Measurements from ENCODE around the gene FAM72D. TPM values are rescaled to one million over a fixed set of nuclear protein-coding genes. Genes with fewer than 3 reads are reported as not detected.
"Not testable (repeated sequence)": the region's sequence is repeated elsewhere in the genome, so short reads cannot be mapped to it uniquely, and the experiment has no call there.

Gene FAM72D
- total and polyA plus RNA-seq, 10 of the 15 experiments (the other 5 are each of a cell fraction or from before 2014, with no cell fraction given), result 4.3 to 27.5 (median 13.9) TPM

DNA sequence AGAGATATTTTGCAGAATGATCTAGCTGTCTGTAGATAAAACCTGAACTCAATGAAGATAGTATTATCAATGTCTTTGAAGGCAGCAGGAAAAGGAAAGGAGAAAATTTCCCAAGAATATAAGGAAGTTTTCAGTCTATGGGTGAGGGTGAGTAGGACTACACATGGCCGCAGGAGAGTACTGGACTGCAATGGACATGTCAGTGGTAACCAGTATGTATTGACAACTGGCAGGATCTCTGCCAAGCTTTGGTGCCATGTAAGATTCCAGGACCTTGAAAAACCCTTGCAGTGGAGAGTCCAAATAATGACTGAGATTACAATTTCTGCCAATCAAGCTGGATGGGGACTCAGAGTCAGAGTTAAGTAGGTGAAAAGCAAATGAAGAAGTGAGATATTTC lies 29.3 kb downstream of the FAM72D start:
- FAIRE-seq; RAD21 ChIA-PET (ENCODE audit: unreplicated experiment); H3K79me2 ChIP-seq (ENCODE audit: control insufficient read depth, insufficient read depth, low read length); intact Hi-C loops (cut with micrococcal nuclease; ENCODE audit: unreplicated experiment); H3K4me2 ChIP-seq (ENCODE audit: control insufficient read depth, insufficient read depth); H3K27me3 ChIP-seq (replicated peaks in 1 of 2; ENCODE audit: control insufficient read depth in 2 of 2, insufficient read depth in 2 of 2, low read length in 1 of 2); in situ Hi-C loops (cut with MboI); ATAC-seq; POLR2A ChIA-PET; H3K4me1 ChIP-seq (ENCODE audit: control insufficient read depth, insufficient read depth, low read length); BruUV-seq (replicated peaks); H3K9me3 ChIP-seq (replicated peaks; ENCODE audit: control insufficient read depth, insufficient read depth, low read length); H3K4me3 ChIP-seq; H3K36me3 ChIP-seq (ENCODE audit: control insufficient read depth in 2 of 2, insufficient read depth in 2 of 2, low read length in 1 of 2); H2AFZ ChIP-seq (ENCODE audit: control insufficient read depth, low read depth, low read length); H3K27ac ChIP-seq (ENCODE audit: control insufficient read depth, insufficient read depth); CTCF ChIA-PET; DNase-seq (ENCODE audit: low read depth, low spot score); H3K9ac ChIP-seq (ENCODE audit: control insufficient read depth, insufficient read depth, low read length); SMC1A ChIA-PET (ENCODE audit: uncharacterized antibody, unreplicated experiment); H4K20me1 ChIP-seq (ENCODE audit: control insufficient read depth, insufficient read depth): not testable (repeated sequence)
- no CpG with 5 or more reads among the region's 1 CpG for WGBS (ENCODE audit: insufficient coverage, insufficient replicate concordance, low lambda C conversion rate, missing lambda C conversion rate)

DNA sequence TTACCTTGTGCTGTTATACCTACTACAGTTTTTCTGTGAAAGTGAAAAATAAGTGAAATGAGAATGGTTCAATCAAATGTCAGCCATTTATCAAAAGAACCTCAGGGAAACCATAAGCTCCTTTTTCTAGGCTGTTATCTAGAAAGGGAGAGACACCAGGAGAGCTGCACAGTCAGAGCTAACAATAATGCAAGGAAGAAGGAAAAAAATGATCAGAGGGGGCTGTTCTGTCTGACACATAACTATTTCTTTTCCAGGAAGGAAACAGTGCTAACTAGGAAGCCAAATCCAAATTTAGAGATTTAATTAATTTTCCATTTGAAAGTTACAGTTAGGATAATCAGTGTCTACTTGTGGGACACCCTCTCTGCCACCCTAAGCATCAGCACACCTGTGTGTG lies 31.4 kb downstream of the FAM72D start:
- H3K27me3 ChIP-seq (replicated peaks in 1 of 2; ENCODE audit: control insufficient read depth in 2 of 2, insufficient read depth in 2 of 2, low read length in 1 of 2); H3K36me3 ChIP-seq (ENCODE audit: control insufficient read depth in 2 of 2, insufficient read depth in 2 of 2, low read length in 1 of 2); H2AFZ ChIP-seq (ENCODE audit: control insufficient read depth, low read depth, low read length); H3K4me1 ChIP-seq (ENCODE audit: control insufficient read depth, insufficient read depth, low read length); H3K9me3 ChIP-seq (replicated peaks; ENCODE audit: control insufficient read depth, insufficient read depth, low read length); H3K4me2 ChIP-seq (ENCODE audit: control insufficient read depth, insufficient read depth); H3K9ac ChIP-seq (ENCODE audit: control insufficient read depth, insufficient read depth, low read length); DNase-seq (ENCODE audit: low read depth, low spot score); H3K79me2 ChIP-seq (ENCODE audit: control insufficient read depth, insufficient read depth, low read length); FAIRE-seq; CTCF ChIA-PET; POLR2A ChIA-PET; BruUV-seq (replicated peaks); H4K20me1 ChIP-seq (ENCODE audit: control insufficient read depth, insufficient read depth); intact Hi-C loops (cut with micrococcal nuclease; ENCODE audit: unreplicated experiment); H3K27ac ChIP-seq (ENCODE audit: control insufficient read depth, insufficient read depth); H3K4me3 ChIP-seq; ATAC-seq; in situ Hi-C loops (cut with MboI); SMC1A ChIA-PET (ENCODE audit: uncharacterized antibody, unreplicated experiment); RAD21 ChIA-PET (ENCODE audit: unreplicated experiment): not testable (repeated sequence)

DNA sequence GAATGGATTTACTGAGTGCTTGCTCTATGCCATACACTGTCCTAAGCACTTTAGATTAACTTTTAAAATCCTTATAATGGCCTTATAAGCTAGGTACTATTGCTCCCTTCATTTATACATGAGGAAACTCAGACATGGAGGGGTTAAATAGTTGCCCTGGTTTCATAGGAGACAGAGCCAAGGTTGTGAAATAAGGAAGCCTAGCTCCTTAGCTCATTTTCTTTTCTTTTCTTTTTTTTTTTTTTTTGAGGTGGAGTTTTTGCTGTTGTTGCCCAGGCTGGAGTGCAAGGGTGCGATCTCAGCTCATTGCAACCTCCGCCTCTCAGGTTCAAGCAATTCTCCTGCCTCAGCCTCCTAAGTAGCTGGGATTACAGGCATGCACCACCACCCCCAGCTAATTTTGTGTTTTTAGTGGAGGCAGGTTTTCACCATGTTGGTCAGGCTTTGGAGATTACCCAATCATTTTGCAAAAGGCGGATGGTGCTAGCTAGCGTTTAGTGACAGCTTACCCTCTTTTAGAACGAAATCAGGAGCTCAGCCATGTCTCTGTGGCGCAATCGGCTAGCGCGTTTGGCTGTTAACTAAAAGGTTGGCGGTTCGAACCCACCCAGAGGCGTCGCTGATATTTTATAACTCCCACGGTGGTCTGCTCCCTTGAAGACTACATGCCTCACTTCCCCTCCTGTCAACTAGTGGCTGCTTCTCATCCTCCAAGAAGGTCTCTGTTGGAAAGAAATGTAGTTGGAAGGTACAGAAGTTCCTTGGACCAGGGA lies 33.1 kb downstream of the FAM72D start:
- WGBS (ENCODE audit: insufficient coverage, insufficient replicate concordance, low lambda C conversion rate, missing lambda C conversion rate), result 75% methylated on average over 12 of the region's 14 CpGs
- FAIRE-seq; H2AFZ ChIP-seq (ENCODE audit: control insufficient read depth, low read depth, low read length); H4K20me1 ChIP-seq (ENCODE audit: control insufficient read depth, insufficient read depth); H3K27me3 ChIP-seq (replicated peaks in 1 of 2; ENCODE audit: control insufficient read depth in 2 of 2, insufficient read depth in 2 of 2, low read length in 1 of 2); H3K9me3 ChIP-seq (replicated peaks; ENCODE audit: control insufficient read depth, insufficient read depth, low read length); ATAC-seq; H3K4me2 ChIP-seq (ENCODE audit: control insufficient read depth, insufficient read depth); BruUV-seq (replicated peaks); RAD21 ChIA-PET (ENCODE audit: unreplicated experiment); H3K4me1 ChIP-seq (ENCODE audit: control insufficient read depth, insufficient read depth, low read length); intact Hi-C loops (cut with micrococcal nuclease; ENCODE audit: unreplicated experiment); H3K36me3 ChIP-seq (ENCODE audit: control insufficient read depth in 2 of 2, insufficient read depth in 2 of 2, low read length in 1 of 2); in situ Hi-C loops (cut with MboI); H3K4me3 ChIP-seq; DNase-seq (ENCODE audit: low read depth, low spot score); POLR2A ChIA-PET; H3K9ac ChIP-seq (ENCODE audit: control insufficient read depth, insufficient read depth, low read length); H3K79me2 ChIP-seq (ENCODE audit: control insufficient read depth, insufficient read depth, low read length); SMC1A ChIA-PET (ENCODE audit: uncharacterized antibody, unreplicated experiment); H3K27ac ChIP-seq (ENCODE audit: control insufficient read depth, insufficient read depth); CTCF ChIA-PET: not testable (repeated sequence)

DNA sequence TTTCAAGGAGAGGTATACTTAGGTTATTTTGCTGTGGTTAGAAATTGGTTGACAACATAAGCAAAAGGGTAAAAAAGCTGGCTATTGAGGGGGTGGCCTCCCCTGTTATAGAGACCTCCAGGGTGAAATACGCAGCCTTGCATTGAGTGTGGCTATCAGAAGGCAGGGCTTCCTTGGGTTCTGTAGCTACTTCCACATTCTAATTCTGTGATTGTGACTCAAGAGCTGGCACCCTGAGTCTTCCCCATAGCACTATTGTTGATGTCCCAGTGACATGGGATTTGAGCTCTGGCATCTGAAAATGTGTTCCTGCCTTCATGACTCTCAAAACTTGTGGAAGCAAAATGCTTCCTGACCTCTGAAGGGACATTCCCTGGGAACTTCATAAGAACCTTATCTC lies 38.7 kb downstream of the FAM72D start:
- H3K27me3 ChIP-seq (replicated peaks in 1 of 2; ENCODE audit: control insufficient read depth in 2 of 2, insufficient read depth in 2 of 2, low read length in 1 of 2); intact Hi-C loops (cut with micrococcal nuclease; ENCODE audit: unreplicated experiment); H3K4me1 ChIP-seq (ENCODE audit: control insufficient read depth, insufficient read depth, low read length); ATAC-seq; POLR2A ChIA-PET; H3K4me2 ChIP-seq (ENCODE audit: control insufficient read depth, insufficient read depth); BruUV-seq (replicated peaks); H2AFZ ChIP-seq (ENCODE audit: control insufficient read depth, low read depth, low read length); H3K9ac ChIP-seq (ENCODE audit: control insufficient read depth, insufficient read depth, low read length); CTCF ChIA-PET; H3K27ac ChIP-seq (ENCODE audit: control insufficient read depth, insufficient read depth); DNase-seq (ENCODE audit: low read depth, low spot score); RAD21 ChIA-PET (ENCODE audit: unreplicated experiment); SMC1A ChIA-PET (ENCODE audit: uncharacterized antibody, unreplicated experiment); in situ Hi-C loops (cut with MboI); FAIRE-seq; H3K4me3 ChIP-seq; H4K20me1 ChIP-seq (ENCODE audit: control insufficient read depth, insufficient read depth); H3K36me3 ChIP-seq (ENCODE audit: control insufficient read depth in 2 of 2, insufficient read depth in 2 of 2, low read length in 1 of 2); H3K9me3 ChIP-seq (replicated peaks; ENCODE audit: control insufficient read depth, insufficient read depth, low read length); H3K79me2 ChIP-seq (ENCODE audit: control insufficient read depth, insufficient read depth, low read length): not testable (repeated sequence)
- no CpG with 5 or more reads among the region's 1 CpG for WGBS (ENCODE audit: insufficient coverage, insufficient replicate concordance, low lambda C conversion rate, missing lambda C conversion rate)

Measured in GM12878 (cell line).